NCI-H345 (cell line): ENCODE measurements around the gene CACHD1.
"Not testable (repeated sequence)": the region's sequence is repeated elsewhere in the genome, so short reads cannot be mapped to it uniquely, and the experiment has no call there.

ENCODE experiments used
- DNase-seq: peaks from one replicate; lab custom pipeline; 2025; lab: John Stamatoyannopoulos, UW

Gene CACHD1

DNA sequence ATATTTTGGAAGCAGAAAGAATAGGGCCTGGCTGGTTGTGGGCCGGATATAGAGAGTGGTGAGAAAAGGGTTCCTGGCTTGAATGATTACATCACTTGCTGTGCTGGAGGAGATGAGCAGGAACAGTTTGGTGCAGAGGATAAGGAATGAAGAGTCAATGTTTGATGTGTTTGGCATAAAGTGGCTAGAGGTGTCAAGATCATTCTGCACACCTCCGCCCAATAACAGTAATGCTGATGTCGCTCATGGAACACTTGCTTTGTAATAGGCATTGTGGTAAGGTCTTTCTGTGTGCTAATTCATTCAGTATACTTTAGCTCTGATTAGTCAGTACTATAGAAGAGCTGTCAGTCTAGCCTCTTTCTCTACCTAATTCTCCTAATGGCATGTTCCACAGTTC, 226.9 kb downstream of the CACHD1 start:
- no peak for DNase-seq

DNA sequence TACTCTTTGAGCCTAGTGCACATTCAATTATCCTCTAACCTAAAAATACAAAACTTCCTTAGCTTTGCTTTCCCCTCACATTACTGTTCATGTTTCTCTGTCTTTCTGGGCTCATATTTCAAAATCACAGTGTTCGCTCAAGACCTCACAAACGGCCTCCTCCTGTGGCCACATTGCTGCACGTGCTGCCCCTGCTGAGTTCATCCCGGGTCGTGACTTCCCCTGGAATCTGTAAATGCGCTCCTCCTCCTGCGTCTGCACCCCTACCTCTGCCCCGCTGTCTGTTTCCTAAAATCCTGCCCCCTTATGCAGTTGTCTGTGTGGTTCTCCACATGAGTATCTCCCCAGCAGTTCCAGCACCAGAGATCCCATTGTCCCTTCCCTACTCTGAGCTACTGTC, 229.4 kb downstream of the CACHD1 start:
- DNase-seq: no peak

DNA sequence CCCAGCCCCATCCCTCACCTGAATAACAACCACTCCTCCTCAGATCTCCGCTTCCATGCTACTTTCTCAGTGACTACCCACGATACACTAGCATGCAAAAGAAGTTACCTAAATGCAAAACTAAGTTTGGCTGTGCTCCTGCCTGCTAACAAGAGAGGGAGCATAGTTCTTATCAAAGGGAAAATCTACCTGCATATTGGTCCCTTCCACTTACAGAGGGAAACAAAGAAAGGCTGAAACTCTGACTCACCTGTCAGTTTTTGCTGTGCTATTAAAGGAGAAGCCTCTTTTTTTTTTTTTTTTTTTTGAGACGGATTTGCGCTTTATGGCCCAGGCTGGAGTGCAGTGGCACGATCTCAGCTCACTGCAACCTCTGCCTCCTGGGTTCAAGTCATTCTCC, 231.1 kb downstream of the CACHD1 start:
- no peak for DNase-seq

DNA sequence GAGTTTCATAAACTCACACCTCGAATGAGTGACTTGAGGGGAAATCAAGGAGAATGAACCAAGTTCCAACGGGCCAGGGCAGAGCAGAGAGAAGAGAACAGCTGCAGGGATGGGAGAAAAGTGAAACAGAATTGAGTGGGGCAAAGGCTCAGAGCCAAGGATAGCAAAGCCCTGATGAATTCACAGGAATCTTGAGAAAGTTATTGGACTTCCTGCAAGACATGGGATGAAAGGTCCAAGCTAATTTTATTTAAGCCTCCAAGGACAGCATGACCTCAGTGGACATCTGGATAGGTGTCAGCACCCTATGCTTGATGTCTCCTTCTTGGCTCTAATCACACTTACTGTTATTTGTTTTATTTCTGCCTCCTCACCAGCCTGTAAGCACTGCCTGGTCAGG, 232.0 kb downstream of the CACHD1 start:
- DNase-seq: no peak

DNA sequence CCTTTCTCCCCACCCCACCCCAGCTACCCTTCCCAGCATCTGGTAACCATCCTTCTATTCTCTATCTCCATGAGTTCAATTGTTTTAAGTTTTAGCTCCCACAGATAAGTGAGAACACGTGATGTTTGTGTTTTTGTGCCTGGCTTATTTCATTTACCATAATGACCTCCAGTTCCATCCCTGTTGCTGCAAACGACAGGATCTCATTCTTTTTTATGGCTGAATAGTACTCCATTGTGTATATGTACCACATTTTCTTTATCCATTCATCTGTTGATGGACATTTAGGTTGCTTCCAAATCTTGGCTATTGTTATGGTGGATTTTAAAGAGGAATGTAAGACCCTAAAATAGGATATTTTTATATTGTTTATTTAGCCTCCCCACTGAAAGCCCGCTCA, 232.7 kb downstream of the CACHD1 start:
- DNase-seq: not testable (repeated sequence)

DNA sequence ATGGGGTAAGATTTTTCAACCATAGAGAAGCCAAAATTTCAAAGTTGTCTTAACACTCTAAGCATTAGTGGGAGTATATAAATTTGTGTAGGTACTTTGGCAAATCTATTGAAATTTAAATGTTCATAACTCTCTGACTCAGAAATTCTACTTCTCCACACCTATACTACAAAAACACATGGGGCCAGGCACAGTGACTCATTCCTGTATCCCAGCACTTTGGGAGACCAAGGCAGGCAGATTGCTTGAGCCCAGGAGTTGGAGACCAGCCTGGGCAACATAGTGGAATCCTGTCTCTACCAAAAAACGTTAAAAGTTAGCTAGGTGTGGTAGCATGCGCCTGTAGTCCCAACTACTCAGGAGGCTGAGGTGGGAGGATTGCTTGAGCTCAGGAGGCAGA, 233.7 kb downstream of the CACHD1 start:
- no peak for DNase-seq

DNA sequence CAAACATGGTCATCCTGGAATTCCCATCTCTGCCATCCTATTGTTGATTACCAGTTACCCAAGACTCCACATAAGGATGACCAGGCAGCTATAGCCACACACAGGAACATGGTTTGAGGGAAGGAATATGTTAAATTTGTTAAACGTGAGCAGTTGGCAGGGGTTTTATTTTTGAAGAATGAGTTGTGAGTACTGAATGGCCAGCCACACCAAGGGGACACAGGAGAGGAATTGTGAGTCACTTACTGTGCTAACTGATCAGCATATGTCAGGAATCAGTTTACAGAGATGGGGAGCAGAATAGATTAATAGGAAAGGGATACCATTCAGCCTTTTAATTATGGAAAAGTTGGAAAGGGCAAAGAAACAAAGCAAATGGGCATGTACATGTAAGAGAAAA, 235.7 kb downstream of the CACHD1 start:
- no peak for DNase-seq

DNA sequence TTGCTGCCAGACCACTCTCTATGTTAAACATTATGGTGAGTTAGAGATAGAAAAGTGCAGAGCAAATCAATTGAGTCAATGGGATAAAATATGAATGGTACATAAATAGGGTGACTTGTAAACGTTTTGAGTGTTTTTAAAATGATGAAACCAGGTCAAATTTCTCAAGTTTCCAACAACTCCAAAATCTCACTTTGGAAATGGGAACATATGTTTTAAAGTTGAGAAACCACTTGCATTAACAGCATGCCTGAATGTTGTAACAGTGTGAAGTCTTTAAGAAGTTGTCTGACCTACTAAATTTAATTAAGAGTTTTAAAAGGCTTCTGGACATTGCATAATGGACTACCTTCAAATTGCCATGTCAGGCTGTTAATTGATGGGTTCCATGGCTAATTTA, 241.3 kb downstream of the CACHD1 start:
- no peak for DNase-seq

DNA sequence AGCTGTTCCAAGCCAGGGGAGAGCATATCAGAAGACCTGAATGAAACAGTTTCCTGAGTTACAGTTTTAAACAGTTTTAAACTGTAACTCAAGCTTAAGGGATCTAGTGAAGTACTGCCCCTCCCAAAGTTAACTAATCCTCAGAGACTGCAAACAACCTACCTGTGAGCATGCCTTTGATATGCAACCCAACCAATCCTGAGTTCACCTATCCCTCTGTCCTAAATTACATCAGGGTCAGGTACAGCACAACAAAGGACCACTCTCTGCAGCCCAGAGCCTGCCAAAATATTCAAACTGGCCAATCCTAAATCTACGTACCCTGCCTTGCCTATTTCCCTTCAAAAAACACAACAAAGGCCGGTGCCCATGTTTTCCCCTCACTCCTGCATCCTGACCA, 242.1 kb downstream of the CACHD1 start:
- no peak for DNase-seq

DNA sequence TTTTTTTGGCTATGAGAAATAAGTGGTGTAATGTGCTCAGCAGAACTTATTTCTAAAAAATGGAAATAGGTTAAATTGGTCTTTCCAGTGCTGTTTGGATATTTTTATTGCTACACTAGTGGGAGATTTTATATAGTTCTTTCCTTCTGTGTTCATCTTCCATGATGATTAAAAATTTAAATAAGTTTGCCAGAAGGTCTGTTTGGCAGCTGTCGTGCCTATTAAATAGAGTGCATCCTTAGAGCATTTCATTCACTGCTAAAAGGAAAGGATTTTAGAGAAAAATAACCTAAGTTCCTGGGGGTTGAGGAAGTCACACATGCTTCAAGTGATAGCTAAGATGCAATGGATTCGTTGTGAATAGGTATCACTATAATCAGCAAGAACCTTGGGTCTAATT, 245.3 kb downstream of the CACHD1 start:
- no peak for DNase-seq

DNA sequence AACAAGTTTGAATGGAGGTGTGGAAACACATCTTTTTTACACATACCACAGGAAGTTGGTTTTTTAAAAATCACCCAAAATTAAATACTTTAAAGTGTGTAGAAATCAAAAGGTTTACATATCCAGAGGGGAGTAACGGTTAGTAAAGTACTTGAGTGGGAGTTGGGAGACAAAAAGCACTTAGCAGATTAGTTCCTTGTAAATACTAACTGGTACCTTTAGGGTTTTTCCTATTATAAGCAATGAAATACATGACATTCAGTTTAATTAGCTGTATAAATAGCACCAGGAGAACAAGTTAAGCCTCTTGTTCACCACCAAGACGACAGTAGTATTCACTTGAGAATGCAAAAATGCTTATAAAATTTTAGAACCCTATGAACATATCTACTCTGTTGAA, 251.2 kb downstream of the CACHD1 start:
- DNase-seq: no peak

DNA sequence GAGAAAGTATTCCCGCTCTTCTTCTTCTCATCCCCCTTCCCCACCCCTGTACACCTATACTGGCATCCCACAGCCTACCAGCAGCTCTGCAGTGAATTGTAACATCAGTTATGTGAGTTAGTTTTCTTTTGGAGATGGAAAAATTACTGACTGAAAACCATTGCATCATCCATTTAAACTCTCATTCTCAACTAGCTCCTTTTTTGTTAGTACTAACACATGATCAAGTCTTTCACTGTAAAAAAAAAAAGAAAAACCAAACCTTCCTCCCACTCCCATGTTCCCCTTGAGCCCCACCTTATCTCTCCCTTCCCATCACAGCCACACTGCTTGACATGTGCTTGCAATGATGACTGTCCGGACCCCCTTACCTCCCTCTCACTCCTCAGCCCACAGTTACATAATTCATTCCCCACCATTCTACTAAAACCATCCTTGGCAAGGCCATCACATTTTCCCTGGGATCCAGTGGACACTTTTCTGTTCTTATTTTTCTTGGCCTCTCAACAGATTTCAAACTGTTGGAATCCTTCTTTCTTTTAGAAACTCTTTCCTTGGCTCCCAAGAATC, 251.7 kb downstream of the CACHD1 start:
- DNase-seq: no peak

DNA sequence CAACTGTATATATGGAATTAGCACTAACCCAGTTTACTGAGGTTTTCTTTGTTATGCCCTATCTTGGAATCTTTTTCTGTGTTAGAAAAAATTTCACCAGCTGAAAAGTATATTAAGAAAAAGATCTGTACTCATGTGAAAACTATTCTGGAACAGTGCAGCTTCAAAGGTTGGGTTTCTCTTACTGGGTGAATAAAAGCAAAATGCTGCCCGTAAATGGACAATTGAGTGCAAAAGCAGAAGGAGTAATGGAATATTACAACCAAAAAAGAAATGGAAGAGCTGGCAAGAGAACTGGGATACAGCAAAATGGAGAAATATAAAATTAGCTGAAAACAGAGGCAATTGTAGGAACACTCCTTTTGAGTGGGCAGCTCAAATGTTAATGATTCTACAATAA, 257.9 kb downstream of the CACHD1 start:
- no peak for DNase-seq

DNA sequence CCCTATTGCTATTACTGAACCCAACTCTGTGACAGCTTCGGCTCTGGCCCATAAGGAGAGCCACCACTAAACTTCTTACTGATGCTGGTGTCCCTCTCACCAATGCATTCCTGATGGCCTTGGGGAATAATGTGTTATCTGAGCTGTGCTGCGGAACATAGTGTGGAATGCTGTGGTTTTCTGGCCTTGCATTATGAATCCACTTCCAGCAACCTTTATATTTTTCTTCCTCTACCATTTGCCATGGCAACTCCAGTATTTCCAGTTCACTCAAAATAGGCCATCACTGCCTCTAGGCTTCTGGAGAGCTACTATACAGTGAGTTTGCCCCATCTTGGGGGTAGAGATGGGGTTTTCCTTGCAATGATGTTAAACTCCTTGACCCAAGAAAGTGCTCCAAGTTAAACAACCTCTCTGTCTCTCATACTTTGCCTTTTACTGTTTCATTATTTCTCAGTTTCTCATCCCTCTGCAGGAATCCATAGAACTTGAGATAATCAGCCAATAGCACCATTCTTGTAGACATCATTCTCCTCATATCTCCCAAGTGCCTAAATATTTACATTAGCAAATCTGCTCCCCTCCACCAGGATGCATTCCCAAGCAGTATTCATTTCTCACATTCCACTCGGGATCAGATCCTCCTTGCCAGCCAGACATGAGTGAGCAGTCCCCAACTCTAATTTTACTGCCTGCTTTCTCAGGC, 263.8 kb downstream of the CACHD1 start:
- DNase-seq: no peak

DNA sequence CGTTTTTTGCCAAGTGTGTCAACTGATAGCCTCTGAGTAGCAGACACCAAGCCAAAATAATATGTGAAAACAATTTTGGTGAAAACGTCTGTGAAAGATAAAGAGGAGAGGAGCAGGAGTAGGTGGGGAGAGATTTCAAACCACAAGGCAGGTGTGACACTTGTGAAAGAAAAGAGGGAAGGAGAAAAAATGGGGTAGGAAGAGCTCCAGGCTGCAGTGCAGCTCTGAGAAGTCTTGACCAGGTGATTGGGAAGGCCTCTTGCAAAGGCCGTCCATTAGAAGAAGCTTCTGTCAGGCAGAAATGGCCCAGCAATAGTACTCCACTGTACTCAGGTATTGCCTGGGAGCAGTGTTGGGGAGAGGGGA, 264.3 kb downstream of the CACHD1 start:
- no peak for DNase-seq

DNA sequence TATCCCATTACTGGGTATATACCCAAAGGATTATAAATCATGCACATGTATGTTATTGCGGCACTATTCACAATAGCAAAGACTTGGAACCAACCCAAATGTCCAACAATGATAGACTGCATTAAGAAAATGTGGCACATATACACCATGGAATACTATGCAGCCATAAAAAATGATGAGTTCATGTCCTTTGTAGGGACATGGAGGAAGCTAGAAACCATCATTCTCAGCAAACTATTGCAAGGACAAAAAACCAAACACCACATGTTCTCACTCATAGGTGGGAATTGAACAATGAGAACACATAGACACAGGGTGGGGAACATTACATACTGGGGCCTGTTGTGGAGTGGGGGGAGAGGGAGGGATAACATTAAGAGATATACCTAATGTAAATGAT, 270.8 kb downstream of the CACHD1 start:
- DNase-seq: not testable (repeated sequence)
